Measurements from ENCODE around the gene CAMK1D. TPM values are rescaled to one million over a fixed set of nuclear protein-coding genes. Genes with fewer than 3 reads are reported as not detected.

CAMK1D gene
- total RNA-seq, 2 donors from 2014 or later, result 4.5 to 7.8 TPM

- no peak for DNase-seq
- Histone ChIP-seq H3K4me3 (ENCODE audit: low read length) (no peak overlapping the region), H3K36me3 (ENCODE audit: control insufficient read depth, insufficient read depth, low read length) (no peaks in the 10 kb centered on the region), H3K9ac (ENCODE audit: extremely low read depth, low read length, poor library complexity, severe bottlenecking) (no peak overlapping the region), H3K27me3 (ENCODE audit: control insufficient read depth, insufficient read depth, low read length, poor library complexity, severe bottlenecking) (no peaks in the 10 kb centered on the region), H3K4me1 (ENCODE audit: control insufficient read depth, insufficient read depth, low read length) (no peaks in the 10 kb centered on the region), H3K27ac (ENCODE audit: low read depth, low read length) (no peak overlapping the region), H3K9me3 (ENCODE audit: control insufficient read depth, low read length) (no peaks in the 10 kb centered on the region)
- peaks cover 5% of the 10 kb centered on the region for H3K36me3 Mint-ChIP-seq (ENCODE audit: low read depth)
- peaks cover 6% of the 10 kb centered on the region for H3K4me1 Mint-ChIP-seq
- H3K27me3 Mint-ChIP-seq (ENCODE audit: insufficient read depth), result no peaks in the 10 kb centered on the region
- peaks cover 3% of the 10 kb centered on the region for H3K9me3 Mint-ChIP-seq
- H3K27ac Mint-ChIP-seq, result no peak overlapping the region
- WGBS, 2 experiments (ENCODE audit: insufficient coverage in 1 of 2, insufficient read length in 1 of 2), result 88 to 95% methylated on average over 4 to 9 of the region's 9 CpGs
- TF ChIP-seq CTCF (conservative IDR thresholded peaks at IDR 0.05), result no peak
- H3K4me3 Mint-ChIP-seq, result no peak overlapping the region
These were observed 464.8 kb downstream of the CAMK1D start for GRCh38 chr10:12814166-12814565.

- no peaks in the 10 kb centered on the region for H3K9me3 ChIP-seq (ENCODE audit: control insufficient read depth, low read length)
- peak; percentile 69 for DNase-seq
- no peak for TF ChIP-seq CTCF (conservative IDR thresholded peaks at IDR 0.05)
- no peak overlapping the region for H3K9ac ChIP-seq (ENCODE audit: extremely low read depth, low read length, poor library complexity, severe bottlenecking)
- no peak overlapping the region for H3K27ac ChIP-seq (ENCODE audit: low read depth, low read length)
- H3K4me3 Mint-ChIP-seq, result no peak overlapping the region
- no peaks in the 10 kb centered on the region for H3K27me3 ChIP-seq (ENCODE audit: control insufficient read depth, insufficient read depth, low read length, poor library complexity, severe bottlenecking)
- peaks cover 4% of the 10 kb centered on the region for H3K36me3 Mint-ChIP-seq (ENCODE audit: low read depth)
- H3K9me3 Mint-ChIP-seq, result peaks cover 3% of the 10 kb centered on the region
- peak overlapping the region; percentile 16 for H3K27ac Mint-ChIP-seq
- H3K4me1 Mint-ChIP-seq, result peaks cover 12% of the 10 kb centered on the region
- no peaks in the 10 kb centered on the region for H3K4me1 ChIP-seq (ENCODE audit: control insufficient read depth, insufficient read depth, low read length)
- H3K4me3 ChIP-seq (ENCODE audit: low read length), result no peak overlapping the region
- H3K36me3 ChIP-seq (ENCODE audit: control insufficient read depth, insufficient read depth, low read length), result no peaks in the 10 kb centered on the region
- peaks cover 1% of the 10 kb centered on the region for H3K27me3 Mint-ChIP-seq (ENCODE audit: insufficient read depth)
- 45 to 52% methylated on average over 6 to 7 of the region's 7 CpGs for WGBS, 2 experiments (ENCODE audit: insufficient coverage in 1 of 2, insufficient read length in 1 of 2)
These were observed 469.7 kb downstream of the CAMK1D start for GRCh38 chr10:12819071-12819470.

- no peaks in the 10 kb centered on the region for H3K4me1 ChIP-seq (ENCODE audit: control insufficient read depth, insufficient read depth, low read length)
- H3K27me3 Mint-ChIP-seq (ENCODE audit: insufficient read depth), result peaks cover 1% of the 10 kb centered on the region
- no peaks in the 10 kb centered on the region for H3K27me3 ChIP-seq (ENCODE audit: control insufficient read depth, insufficient read depth, low read length, poor library complexity, severe bottlenecking)
- no peaks in the 10 kb centered on the region for H3K36me3 Mint-ChIP-seq (ENCODE audit: low read depth)
- no peaks in the 10 kb centered on the region for H3K9me3 ChIP-seq (ENCODE audit: control insufficient read depth, low read length)
- 94 to 100% methylated on average over 5 to 10 of the region's 10 CpGs for WGBS, 2 experiments (ENCODE audit: insufficient coverage in 1 of 2, insufficient read length in 1 of 2)
- H3K36me3 ChIP-seq (ENCODE audit: control insufficient read depth, insufficient read depth, low read length), result no peaks in the 10 kb centered on the region
- peaks cover 2% of the 10 kb centered on the region for H3K9me3 Mint-ChIP-seq
- peaks cover 12% of the 10 kb centered on the region for H3K4me1 Mint-ChIP-seq
- TF ChIP-seq CTCF (conservative IDR thresholded peaks at IDR 0.05), result no peak
- no peak for DNase-seq
- H3K4me3 ChIP-seq (ENCODE audit: low read length), result no peak overlapping the region
- no peak overlapping the region for H3K9ac ChIP-seq (ENCODE audit: extremely low read depth, low read length, poor library complexity, severe bottlenecking)
- no peak overlapping the region for H3K27ac ChIP-seq (ENCODE audit: low read depth, low read length)
- no peak overlapping the region for H3K27ac Mint-ChIP-seq
- no peak overlapping the region for H3K4me3 Mint-ChIP-seq
These were observed 470.3 kb downstream of the CAMK1D start for GRCh38 chr10:12819656-12820055.

All from endodermal cell (in vitro differentiated cells).